ENCODE measurements around the gene SLAMF6. TPM values are rescaled to one million over a fixed set of nuclear protein-coding genes. Genes with fewer than 3 reads are reported as not detected.

SLAMF6 gene
- total RNA-seq, 3 donors from 2014 or later (not counting 1 experiment from before 2014, with no cell fraction given): 66.7 to 88.2 (median 68.1) TPM

DNA sequence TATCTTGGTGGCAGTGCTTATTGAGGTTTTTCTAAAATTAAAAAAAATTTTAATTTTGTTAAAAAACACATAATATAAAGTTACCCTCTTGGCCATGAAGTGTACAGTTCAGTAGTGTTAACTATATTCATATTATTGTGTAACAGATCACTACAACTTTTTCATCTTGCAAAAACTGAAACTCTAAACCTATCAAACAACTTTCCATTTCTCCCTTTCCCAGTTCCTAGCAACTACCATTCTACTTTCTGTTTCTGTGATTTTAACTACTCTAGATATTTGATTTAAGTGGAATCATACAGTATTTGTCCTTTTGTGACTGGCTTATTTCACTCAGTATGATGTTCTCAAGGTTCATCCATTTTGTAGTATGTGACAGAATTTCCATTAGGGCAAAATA lies 55.5 kb downstream of the SLAMF6 start:
- Histone ChIP-seq H3K27me3 (ENCODE audit: control insufficient read depth, insufficient read depth, low read length) (no peaks in the 10 kb centered on the region), H3K4me1 (ENCODE audit: control insufficient read depth, insufficient read depth, low read length) (peaks cover 3% of the 10 kb centered on the region), H3K27ac (ENCODE audit: low read length) (no peak overlapping the region), H3K9me3 (ENCODE audit: control insufficient read depth, insufficient read depth, low read length) (no peaks in the 10 kb centered on the region), H3K36me3 (ENCODE audit: control insufficient read depth, insufficient read depth, low read length) (no peaks in the 10 kb centered on the region), H3K4me3 (ENCODE audit: low read length) (no peak overlapping the region)
- Mint-ChIP-seq H3K27ac (no peak overlapping the region), H3K9me3 (no peaks in the 10 kb centered on the region), H3K4me1 (peaks cover 0 to 5% of the 10 kb centered on the region in 2 donors), H3K4me3 (no peak overlapping the region), H3K36me3 (no peaks in the 10 kb centered on the region), H3K27me3 (ENCODE audit: low read depth in 2 of 2) (peaks cover 0 to 3% of the 10 kb centered on the region in 2 donors)
- TF ChIP-seq CTCF (IDR thresholded peaks at IDR 0.05): no peak
- DNase-seq (no peak), ATAC-seq (no peak)
- intact Hi-C loops (cut with micrococcal nuclease): no loop called here

DNA sequence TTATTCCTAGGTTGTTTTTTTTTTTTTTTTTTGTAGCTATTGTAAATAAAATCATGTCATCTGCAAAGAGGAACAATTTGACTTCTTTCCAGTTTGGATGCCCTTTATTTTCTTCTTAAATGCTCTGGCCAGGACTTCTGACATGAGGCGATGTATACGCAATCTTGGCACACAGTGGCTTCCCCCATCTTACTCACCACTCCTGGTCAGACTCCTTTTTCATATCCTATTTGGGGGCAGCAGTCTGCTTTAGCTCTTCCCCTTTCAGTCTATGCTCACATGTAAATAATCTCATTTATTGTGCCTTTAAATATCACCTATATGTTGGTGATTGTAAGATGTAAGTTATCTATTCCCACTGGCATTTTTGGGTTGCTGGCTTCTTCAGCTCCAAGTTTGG lies 56.1 kb downstream of the SLAMF6 start:
- H3K4me1 ChIP-seq (ENCODE audit: control insufficient read depth, insufficient read depth, low read length): peaks cover 3% of the 10 kb centered on the region
- DNase-seq: no peak
- no peak for ATAC-seq
- H3K9me3 Mint-ChIP-seq: no peaks in the 10 kb centered on the region
- H3K27me3 Mint-ChIP-seq (ENCODE audit: low read depth in 2 of 2): peaks cover 0 to 3% of the 10 kb centered on the region in 2 donors
- H3K36me3 ChIP-seq (ENCODE audit: control insufficient read depth, insufficient read depth, low read length): no peaks in the 10 kb centered on the region
- WGBS (ENCODE audit: insufficient coverage): 87% methylated on average over 2 of the region's 2 CpGs
- no peaks in the 10 kb centered on the region for H3K9me3 ChIP-seq (ENCODE audit: control insufficient read depth, insufficient read depth, low read length)
- no peak overlapping the region for H3K27ac Mint-ChIP-seq
- no peak overlapping the region for H3K4me3 ChIP-seq (ENCODE audit: low read length)
- no peaks in the 10 kb centered on the region for H3K36me3 Mint-ChIP-seq
- peaks cover 0 to 5% of the 10 kb centered on the region in 2 donors for H3K4me1 Mint-ChIP-seq
- H3K27me3 ChIP-seq (ENCODE audit: control insufficient read depth, insufficient read depth, low read length): no peaks in the 10 kb centered on the region
- no peak overlapping the region for H3K27ac ChIP-seq (ENCODE audit: low read length)
- H3K4me3 Mint-ChIP-seq: no peak overlapping the region
- TF ChIP-seq CTCF (IDR thresholded peaks at IDR 0.05): no peak
- intact Hi-C loops (cut with micrococcal nuclease): no loop called here

GRCh38 chr1:160465123-160465522 lies 57.9 kb downstream of the SLAMF6 start:
- Histone ChIP-seq H3K4me3 (ENCODE audit: low read length) (no peak overlapping the region), H3K9me3 (ENCODE audit: control insufficient read depth, insufficient read depth, low read length) (no peaks in the 10 kb centered on the region), H3K27ac (ENCODE audit: low read length) (no peak overlapping the region), H3K4me1 (ENCODE audit: control insufficient read depth, insufficient read depth, low read length) (peaks cover 6% of the 10 kb centered on the region), H3K27me3 (ENCODE audit: control insufficient read depth, insufficient read depth, low read length) (no peaks in the 10 kb centered on the region), H3K36me3 (ENCODE audit: control insufficient read depth, insufficient read depth, low read length) (no peaks in the 10 kb centered on the region)
- no peaks in the 10 kb centered on the region for H3K9me3 Mint-ChIP-seq
- no peak for ATAC-seq
- no peak overlapping the region for H3K4me3 Mint-ChIP-seq
- H3K4me1 Mint-ChIP-seq: peaks cover 9 to 15% of the 10 kb centered on the region in 2 donors
- H3K27ac Mint-ChIP-seq: no peak overlapping the region
- WGBS (ENCODE audit: insufficient coverage): 79% methylated on average over 6 of the region's 6 CpGs
- no peak for DNase-seq
- no peaks in the 10 kb centered on the region for H3K36me3 Mint-ChIP-seq
- TF ChIP-seq CTCF (IDR thresholded peaks at IDR 0.05): no peak
- H3K27me3 Mint-ChIP-seq (ENCODE audit: low read depth in 2 of 2): peaks cover 0 to 3% of the 10 kb centered on the region in 2 donors
- intact Hi-C loops (cut with micrococcal nuclease): no loop called here

- H3K36me3 ChIP-seq (ENCODE audit: control insufficient read depth, insufficient read depth, low read length): no peaks in the 10 kb centered on the region
- ATAC-seq (no peak), DNase-seq (peak in 1 of 2 donors; percentile 32)
- no peak for TF ChIP-seq CTCF (IDR thresholded peaks at IDR 0.05)
- H3K4me3 ChIP-seq (ENCODE audit: low read length): no peak overlapping the region
- H3K9me3 ChIP-seq (ENCODE audit: control insufficient read depth, insufficient read depth, low read length): no peaks in the 10 kb centered on the region
- H3K27ac Mint-ChIP-seq: no peak overlapping the region
- H3K27me3 ChIP-seq (ENCODE audit: control insufficient read depth, insufficient read depth, low read length): no peaks in the 10 kb centered on the region
- H3K36me3 Mint-ChIP-seq: no peaks in the 10 kb centered on the region
- H3K27ac ChIP-seq (ENCODE audit: low read length): peak overlapping the region; percentile 31
- peaks cover 9% of the 10 kb centered on the region for H3K4me1 ChIP-seq (ENCODE audit: control insufficient read depth, insufficient read depth, low read length)
- WGBS (ENCODE audit: insufficient coverage): 55% methylated on average over 4 of the region's 4 CpGs
- peaks cover 0 to 3% of the 10 kb centered on the region in 2 donors for H3K27me3 Mint-ChIP-seq (ENCODE audit: low read depth in 2 of 2)
- H3K4me1 Mint-ChIP-seq: peaks cover 9 to 14% of the 10 kb centered on the region in 2 donors
- H3K4me3 Mint-ChIP-seq: no peak overlapping the region
- intact Hi-C loops (cut with micrococcal nuclease): no loop called here
- H3K9me3 Mint-ChIP-seq: no peaks in the 10 kb centered on the region
These were observed 62.3 kb downstream of the SLAMF6 start for GRCh38 chr1:160460683-160461287.

Data from natural killer cell (primary cell).